Activated T-helper 17 cell treated with anti-CD3 and anti-CD28 coated beads, Interleukin-2, amount 50 U/mL, for 72 hours (primary cell): ENCODE results near the gene C21orf58. TPM values are rescaled to one million over a fixed set of nuclear protein-coding genes. Genes with fewer than 3 reads are reported as not detected.
"Not testable (repeated sequence)": the region's sequence is repeated elsewhere in the genome, so short reads cannot be mapped to it uniquely, and the experiment has no call there.

ENCODE experiments used
- ATAC-seq: fragments of 150-1000 bp; cut with Tn5 transposase; replicated peaks from 2 replicates; pipeline ENCODE4 v1.10.0; 2021; ENCODE audit warnings: mild to moderate bottlenecking, moderate library complexity
- H3K27ac Mint-ChIP-seq: one replicate; pipeline ENCODE4 v1.8.0; 2022; ENCODE audit warnings: mixed read lengths
- H3K27me3 Mint-ChIP-seq: one replicate; pipeline ENCODE4 v1.8.0; 2022; ENCODE audit warnings: mixed read lengths
- H3K36me3 Mint-ChIP-seq: one replicate; pipeline ENCODE4 v1.8.0; 2022; ENCODE audit warnings: low read depth, mild to moderate bottlenecking, mixed read lengths
- H3K4me1 Mint-ChIP-seq: one replicate; pipeline ENCODE4 v1.8.0; 2022; ENCODE audit warnings: mixed read lengths
- H3K4me3 Mint-ChIP-seq: one replicate; pipeline ENCODE4 v1.8.0; 2022; ENCODE audit warnings: mild to moderate bottlenecking, mixed read lengths
- H3K9me3 Mint-ChIP-seq: one replicate; pipeline ENCODE4 v1.8.0; 2022; ENCODE audit warnings: mixed read lengths
- total RNA-seq, 2 donors: library from RNA; stranded (reverse); gene quantifications; one replicate each; pipeline ENCODE4 v1.2.3, GENCODE V29; 2022

The C21orf58 gene
- total RNA-seq, 2 donors from 2014 or later: 21.4 to 24.3 TPM

DNA sequence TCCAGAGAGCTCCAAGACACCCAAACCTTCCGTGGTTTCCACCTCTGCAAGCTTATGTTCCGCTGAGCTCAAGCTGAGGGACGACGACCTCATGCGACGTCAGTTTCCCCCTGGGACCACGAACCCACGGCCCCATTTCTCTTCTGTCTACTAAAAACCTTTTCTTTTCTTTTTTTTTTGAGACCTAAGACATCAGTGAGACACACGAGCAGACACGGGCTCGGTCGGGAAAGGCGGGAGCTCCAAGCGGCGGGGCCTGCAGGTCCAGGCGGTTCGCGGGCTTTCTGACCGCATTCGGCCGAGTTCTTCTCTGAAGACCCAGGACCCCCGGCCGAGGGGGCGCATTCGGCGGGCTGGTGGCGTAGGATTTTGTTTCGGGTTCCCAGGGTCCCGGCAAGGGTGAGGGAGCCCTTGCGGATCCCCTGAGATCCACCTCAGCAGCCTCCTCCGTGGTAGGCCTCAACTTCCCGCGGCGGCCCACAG is 402 bp downstream of the C21orf58 start:
- peak overlapping the region; percentile 92 for H3K4me3 Mint-ChIP-seq
- no peaks in the 10 kb centered on the region for H3K27me3 Mint-ChIP-seq
- peaks cover 43% of the 10 kb centered on the region for H3K36me3 Mint-ChIP-seq
- no peak for ATAC-seq
- H3K27ac Mint-ChIP-seq: peak overlapping the region; percentile 91
- peaks cover 25% of the 10 kb centered on the region for H3K4me1 Mint-ChIP-seq
- no peaks in the 10 kb centered on the region for H3K9me3 Mint-ChIP-seq

DNA sequence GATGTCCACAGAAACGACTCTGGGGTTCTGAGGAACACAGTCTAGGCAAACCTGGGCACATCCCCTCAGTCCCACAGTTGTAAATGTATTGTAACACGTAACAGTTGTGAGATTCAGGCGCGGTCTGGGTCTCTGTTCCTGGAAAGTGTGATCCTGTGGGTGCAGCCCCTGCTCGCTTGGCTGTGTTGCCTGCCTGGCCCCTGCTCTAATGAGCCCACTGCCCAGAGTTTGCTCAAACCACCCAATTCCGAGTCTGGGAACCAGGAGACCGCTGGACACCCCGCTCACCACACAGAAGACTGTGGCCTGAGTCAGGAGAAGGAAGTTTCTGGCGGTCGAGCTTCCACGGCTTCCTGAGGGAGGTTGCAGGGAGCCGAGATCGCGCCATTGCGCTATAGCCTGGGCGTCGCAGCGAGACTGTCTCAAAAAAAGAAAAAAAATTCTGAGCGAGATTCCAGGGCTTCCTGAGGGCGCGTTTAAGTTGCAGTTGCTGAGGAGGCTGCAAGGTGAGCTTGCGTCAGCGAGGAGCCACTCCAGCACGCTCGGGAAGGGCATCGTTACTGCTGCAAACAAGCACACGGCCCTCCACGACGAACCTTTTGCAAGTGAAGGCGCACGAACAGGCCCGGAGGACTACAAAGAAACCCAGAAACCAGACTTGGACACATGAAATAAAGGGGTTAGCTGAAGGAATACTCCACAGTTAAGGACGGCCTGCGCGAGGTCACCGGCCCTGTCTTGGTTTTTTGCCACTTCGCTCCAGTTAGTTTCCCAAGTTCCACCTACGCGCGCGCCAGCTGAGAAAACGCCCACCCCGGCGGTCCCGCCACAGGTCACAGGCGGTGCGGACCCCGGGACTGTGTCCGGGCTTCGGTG is 1.1 kb downstream of the C21orf58 start:
- no peak for ATAC-seq
- no peaks in the 10 kb centered on the region for H3K9me3 Mint-ChIP-seq
- H3K4me3 Mint-ChIP-seq: peak overlapping the region; percentile 92
- peaks cover 36% of the 10 kb centered on the region for H3K36me3 Mint-ChIP-seq
- H3K4me1 Mint-ChIP-seq: peaks cover 25% of the 10 kb centered on the region
- peak overlapping the region; percentile 91 for H3K27ac Mint-ChIP-seq
- no peaks in the 10 kb centered on the region for H3K27me3 Mint-ChIP-seq

DNA sequence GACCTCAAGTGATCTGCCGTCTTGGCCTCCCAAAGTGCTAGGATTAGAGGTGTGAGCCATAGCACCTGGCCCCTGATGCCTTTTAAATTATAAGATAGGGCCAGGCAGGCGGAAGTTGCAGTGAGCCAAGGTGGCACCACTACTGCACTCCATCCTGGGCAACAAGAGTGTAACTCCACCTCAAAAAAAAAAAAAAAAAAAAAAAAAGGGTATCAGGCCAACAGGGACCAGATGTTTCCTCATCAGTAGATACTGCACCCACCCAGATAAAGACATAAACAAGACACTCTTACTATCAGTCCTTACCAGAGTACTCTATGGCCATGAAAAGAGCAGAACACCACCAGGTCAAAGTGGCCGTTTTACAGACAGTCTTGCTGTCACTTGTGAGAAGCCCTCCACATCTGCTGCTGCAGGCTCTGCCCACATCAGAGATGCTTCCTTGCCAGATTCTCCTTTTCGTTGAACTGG is 3.3 kb downstream of the C21orf58 start:
- no peak overlapping the region for H3K27ac Mint-ChIP-seq
- peak overlapping the region; percentile 92 for H3K4me3 Mint-ChIP-seq
- peaks cover 18% of the 10 kb centered on the region for H3K36me3 Mint-ChIP-seq
- no peaks in the 10 kb centered on the region for H3K9me3 Mint-ChIP-seq
- no peak for ATAC-seq
- no peaks in the 10 kb centered on the region for H3K27me3 Mint-ChIP-seq
- peaks cover 15% of the 10 kb centered on the region for H3K4me1 Mint-ChIP-seq

DNA sequence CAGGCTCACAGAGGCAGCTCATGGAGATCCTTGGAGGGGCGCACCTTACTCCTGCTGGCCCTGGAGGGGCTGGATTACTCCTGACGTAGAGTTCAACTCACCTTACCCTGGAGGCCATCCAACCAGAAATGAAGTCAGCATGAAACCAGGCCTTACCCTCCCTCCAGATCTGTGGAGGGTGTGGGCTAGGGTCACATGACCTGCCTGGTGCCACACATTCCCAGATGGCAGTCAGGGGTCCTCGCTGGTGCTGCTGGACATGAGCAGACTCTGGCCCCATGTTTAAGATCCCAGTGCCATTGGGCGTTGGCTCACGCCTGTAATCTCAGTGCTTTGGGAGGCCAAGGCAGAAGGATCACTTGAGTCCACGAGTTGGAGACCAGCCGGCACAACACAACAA is 4.5 kb downstream of the C21orf58 start:
- no peaks in the 10 kb centered on the region for H3K27me3 Mint-ChIP-seq
- H3K27ac Mint-ChIP-seq: no peak overlapping the region
- no peak overlapping the region for H3K4me3 Mint-ChIP-seq
- peaks cover 14% of the 10 kb centered on the region for H3K4me1 Mint-ChIP-seq
- peaks cover 16% of the 10 kb centered on the region for H3K36me3 Mint-ChIP-seq
- no peaks in the 10 kb centered on the region for H3K9me3 Mint-ChIP-seq
- ATAC-seq: no peak

DNA sequence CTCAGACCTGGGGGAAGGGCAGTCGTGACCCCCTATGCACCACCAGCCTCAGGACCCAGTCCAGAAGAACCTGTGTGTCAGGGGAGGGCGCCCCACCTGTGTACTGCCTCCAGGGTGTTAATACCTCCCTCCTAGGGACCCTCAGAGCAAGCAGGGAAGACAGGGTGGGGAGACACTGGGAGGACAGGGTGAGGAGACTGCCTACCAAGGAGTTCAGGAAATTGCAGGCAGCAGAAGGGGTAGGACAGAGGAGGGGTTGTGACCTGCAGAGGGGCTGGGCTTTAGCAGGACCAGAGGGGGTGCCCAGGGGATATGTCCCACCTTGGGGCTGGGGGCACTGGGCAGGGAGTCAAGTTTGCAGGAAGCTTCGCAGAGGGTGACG is 5.2 kb downstream of the C21orf58 start:
- H3K27me3 Mint-ChIP-seq: no peaks in the 10 kb centered on the region
- H3K27ac Mint-ChIP-seq: no peak overlapping the region
- no peak overlapping the region for H3K4me3 Mint-ChIP-seq
- peaks cover 14% of the 10 kb centered on the region for H3K4me1 Mint-ChIP-seq
- peaks cover 16% of the 10 kb centered on the region for H3K36me3 Mint-ChIP-seq
- no peak for ATAC-seq
- no peaks in the 10 kb centered on the region for H3K9me3 Mint-ChIP-seq

DNA sequence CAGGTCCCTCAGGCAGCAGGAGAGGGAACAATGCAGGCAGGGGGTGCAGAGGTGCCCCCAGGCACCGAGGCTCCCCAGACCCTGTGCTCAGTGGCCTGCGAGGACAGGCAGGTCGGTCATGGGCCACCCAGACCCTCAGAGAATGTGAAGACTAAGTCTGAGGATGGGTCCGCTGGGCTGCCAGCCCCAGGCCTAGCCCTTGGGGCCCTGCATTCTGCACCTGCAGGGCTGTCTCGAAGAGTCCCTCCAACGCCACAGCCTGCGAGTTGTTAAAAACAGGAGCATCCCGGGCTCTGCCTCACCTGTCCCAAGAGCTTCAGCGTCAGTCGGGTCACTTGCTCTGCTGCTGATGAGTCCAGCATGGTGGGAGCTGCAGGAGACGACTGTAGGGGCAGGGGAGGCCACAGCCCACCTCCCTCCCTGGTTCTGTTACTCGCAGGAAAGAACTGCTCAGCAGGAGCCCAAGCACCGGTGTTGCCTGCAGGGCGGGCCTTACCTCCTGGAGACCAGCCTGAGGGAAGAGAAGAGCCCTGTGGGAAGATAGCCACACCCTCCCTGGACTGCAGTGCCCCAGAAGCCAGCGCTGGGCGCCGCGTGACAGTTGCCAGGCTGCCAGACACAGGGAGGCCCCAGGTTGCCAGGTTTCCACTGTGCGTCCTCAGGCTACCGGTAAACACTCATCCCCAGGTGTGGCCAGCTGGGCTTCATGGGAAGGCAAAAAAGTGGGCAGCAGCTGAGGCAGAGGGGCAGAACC is 5.8 kb downstream of the C21orf58 start:
- no peak for ATAC-seq
- Mint-ChIP-seq H3K4me3 (no peak overlapping the region), H3K9me3 (no peaks in the 10 kb centered on the region), H3K27ac (no peak overlapping the region), H3K4me1 (peaks cover 14% of the 10 kb centered on the region), H3K36me3 (peaks cover 16% of the 10 kb centered on the region), H3K27me3 (no peaks in the 10 kb centered on the region)

DNA sequence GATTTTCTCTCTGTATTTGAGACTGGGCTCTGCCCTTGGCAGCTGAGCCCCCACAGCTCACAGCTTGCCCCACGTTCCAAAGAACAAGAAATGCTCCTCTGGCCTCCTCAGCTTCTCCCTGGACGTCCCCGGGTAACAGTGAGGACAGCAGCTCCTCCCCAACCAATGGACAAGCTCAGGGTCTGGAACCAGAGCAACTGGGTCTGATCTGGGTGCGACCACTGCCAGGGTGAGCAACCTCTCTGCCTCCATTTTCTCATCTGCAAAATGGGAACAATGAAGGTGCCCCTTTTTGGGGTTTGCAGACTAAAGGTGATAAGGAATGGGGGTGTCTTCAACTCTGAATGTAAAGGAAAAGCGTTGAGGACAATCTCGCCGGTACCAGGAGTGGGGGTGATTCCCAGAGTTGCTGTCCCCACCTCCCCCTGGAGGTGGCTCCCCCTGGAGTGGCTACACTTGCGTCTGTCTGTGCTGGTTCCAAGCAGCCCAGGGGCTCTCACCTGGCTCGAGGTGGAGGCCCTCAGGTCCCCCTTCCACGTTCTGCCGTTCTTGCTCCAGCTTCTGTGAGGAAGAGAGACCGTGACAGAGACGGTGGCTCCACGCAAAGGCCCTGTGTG is 6.9 kb downstream of the C21orf58 start:
- no peak for ATAC-seq

DNA sequence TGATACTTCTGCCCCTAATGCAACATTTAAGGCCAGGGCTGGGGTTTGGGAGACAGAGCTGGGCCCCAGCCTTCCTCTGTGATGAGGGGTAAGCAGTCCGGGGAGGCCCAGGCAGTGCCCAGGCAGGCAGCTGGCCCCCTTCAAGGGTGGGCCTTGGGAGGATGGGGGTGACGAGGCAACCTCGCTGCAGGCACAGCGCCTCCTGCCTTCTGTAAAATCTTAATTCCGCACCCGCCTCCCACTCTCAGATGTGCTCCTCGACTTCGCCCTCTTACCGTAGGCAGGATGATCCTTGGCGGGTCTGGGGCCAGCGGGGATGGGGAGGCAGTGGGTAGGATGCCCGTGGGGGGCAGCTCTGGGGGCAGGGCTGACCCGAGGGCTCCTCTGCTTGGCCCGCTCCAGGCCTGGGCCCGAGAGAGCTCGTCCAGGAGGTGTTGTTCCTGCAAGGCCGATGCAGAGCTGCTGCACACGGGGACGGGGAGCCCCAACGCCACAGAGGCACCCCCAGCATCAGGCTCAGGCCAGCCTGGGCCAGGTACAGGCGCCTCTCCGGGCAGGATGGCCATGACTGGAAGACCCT is 9.1 kb downstream of the C21orf58 start:
- Mint-ChIP-seq H3K4me1 (no peaks in the 10 kb centered on the region), H3K27ac (no peak overlapping the region), H3K36me3 (no peaks in the 10 kb centered on the region), H3K27me3 (no peaks in the 10 kb centered on the region), H3K4me3 (no peak overlapping the region), H3K9me3 (no peaks in the 10 kb centered on the region)
- ATAC-seq: no peak

More for the DNA sequence above, 6.9 kb downstream of the C21orf58 start:
- H3K4me3 Mint-ChIP-seq: no peak overlapping the region
- no peaks in the 10 kb centered on the region for H3K27me3 Mint-ChIP-seq
- H3K27ac Mint-ChIP-seq: no peak overlapping the region
- no peaks in the 10 kb centered on the region for H3K9me3 Mint-ChIP-seq
- H3K36me3 Mint-ChIP-seq: peaks cover 7% of the 10 kb centered on the region
- H3K4me1 Mint-ChIP-seq: peaks cover 11% of the 10 kb centered on the region

DNA sequence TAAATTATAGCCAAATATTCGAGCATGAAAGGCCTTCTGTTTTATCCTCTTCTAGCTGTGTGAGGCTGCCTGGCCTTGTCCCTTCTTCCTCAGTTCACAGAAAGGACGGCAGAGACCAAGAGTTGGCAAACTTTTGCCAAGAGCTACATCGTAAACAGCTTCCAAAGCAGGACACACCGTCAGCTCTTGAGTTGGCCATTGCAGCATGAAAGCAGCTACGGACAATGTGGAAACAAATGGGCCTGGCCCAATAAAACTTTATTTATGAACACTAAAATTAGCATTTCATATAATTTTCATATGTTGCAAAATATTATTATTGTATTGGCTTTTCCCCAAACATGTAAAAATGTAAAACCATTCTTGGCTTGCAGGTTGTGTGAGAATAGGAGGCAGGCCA is 10.7 kb downstream of the C21orf58 start:
- H3K27ac Mint-ChIP-seq: no peak overlapping the region
- no peaks in the 10 kb centered on the region for H3K27me3 Mint-ChIP-seq
- no peaks in the 10 kb centered on the region for H3K36me3 Mint-ChIP-seq
- no peaks in the 10 kb centered on the region for H3K9me3 Mint-ChIP-seq
- no peak for ATAC-seq
- no peak overlapping the region for H3K4me3 Mint-ChIP-seq
- no peaks in the 10 kb centered on the region for H3K4me1 Mint-ChIP-seq

DNA sequence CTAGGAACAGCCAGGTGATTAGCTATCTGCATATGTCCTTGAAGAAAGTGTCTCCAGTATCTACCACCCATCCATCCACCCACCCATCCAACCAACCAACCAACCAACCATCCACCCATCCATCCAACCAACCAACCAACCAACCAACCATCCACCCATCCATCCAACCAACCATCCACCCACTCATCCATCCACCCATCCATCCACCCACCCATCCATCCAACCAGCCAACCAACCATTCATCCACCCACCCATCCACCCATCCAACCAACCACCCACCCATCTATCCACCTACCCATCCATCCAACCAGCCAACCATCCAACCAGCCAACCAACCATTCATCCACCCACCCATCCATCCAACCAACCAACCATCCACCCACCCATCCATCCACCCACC is 12.1 kb downstream of the C21orf58 start:
- H3K9me3 Mint-ChIP-seq: no peaks in the 10 kb centered on the region
- H3K4me3 Mint-ChIP-seq: no peak overlapping the region
- no peaks in the 10 kb centered on the region for H3K27me3 Mint-ChIP-seq
- H3K36me3 Mint-ChIP-seq: no peaks in the 10 kb centered on the region
- no peak for ATAC-seq
- H3K4me1 Mint-ChIP-seq: no peaks in the 10 kb centered on the region
- no peak overlapping the region for H3K27ac Mint-ChIP-seq

DNA sequence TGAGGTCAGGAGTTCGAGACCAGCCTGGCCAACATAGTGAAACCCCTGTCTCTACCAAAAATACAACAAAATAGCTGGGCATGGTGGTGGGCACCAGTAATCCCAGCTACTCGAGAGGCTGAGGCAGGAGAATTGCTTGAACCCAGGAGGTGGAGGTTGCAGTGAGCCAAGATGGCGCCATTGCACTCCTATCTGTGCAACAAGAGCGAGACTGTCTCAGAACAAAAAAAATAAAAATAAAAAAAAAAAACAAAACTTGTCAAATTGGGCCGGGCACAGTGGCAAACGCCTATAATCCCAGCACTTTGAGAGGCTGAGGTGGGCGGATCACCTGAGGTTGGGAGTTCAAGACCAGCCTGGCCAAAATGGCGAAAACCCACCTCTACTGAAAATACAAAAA is 13.4 kb downstream of the C21orf58 start:
- ATAC-seq, H3K27ac Mint-ChIP-seq, H3K36me3 Mint-ChIP-seq, H3K4me3 Mint-ChIP-seq, H3K27me3 Mint-ChIP-seq, H3K9me3 Mint-ChIP-seq, H3K4me1 Mint-ChIP-seq: not testable (repeated sequence)

DNA sequence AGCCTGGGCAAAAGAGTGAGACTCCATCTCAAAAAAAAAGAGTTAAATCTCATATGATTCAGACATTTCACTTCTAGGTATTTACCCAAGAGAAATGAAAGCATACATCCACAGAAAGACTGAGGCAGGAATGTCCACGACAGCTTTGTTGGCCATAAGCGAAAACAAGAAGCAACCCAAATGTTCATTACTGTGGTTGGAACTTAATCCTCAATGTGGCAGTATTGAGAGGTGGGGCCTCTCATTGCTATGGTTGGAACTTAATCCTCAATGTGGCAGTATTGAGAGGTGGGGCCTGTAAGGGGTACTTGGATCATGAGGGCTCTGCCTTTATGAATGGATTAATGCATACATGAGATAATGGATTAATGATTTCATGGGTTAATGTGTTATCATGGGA is 15.2 kb downstream of the C21orf58 start:
- Mint-ChIP-seq H3K27me3 (no peaks in the 10 kb centered on the region), H3K9me3 (no peaks in the 10 kb centered on the region), H3K4me1 (no peaks in the 10 kb centered on the region), H3K36me3 (peaks cover 8% of the 10 kb centered on the region), H3K4me3 (no peak overlapping the region), H3K27ac (no peak overlapping the region)
- ATAC-seq: no peak

DNA sequence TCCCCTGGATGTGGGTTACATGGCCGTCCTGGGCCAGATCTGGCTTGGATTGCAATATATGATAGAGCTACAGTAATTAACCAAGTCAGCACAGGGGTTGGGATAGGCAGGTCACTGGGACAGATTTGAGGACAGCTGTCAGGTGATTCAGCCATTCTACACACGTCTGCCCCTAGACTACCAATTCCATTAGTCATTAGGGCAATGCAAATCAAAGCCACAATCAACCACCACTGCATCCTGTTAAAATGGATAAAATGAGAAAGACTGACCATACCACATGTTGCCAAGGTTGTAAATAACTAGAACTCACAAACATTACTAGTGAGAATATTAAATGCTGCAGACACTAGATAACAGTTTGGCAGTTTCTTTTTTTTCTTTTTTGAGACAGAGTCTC is 16.0 kb downstream of the C21orf58 start:
- ATAC-seq: peak; percentile 80
- H3K27me3 Mint-ChIP-seq: no peaks in the 10 kb centered on the region

DNA sequence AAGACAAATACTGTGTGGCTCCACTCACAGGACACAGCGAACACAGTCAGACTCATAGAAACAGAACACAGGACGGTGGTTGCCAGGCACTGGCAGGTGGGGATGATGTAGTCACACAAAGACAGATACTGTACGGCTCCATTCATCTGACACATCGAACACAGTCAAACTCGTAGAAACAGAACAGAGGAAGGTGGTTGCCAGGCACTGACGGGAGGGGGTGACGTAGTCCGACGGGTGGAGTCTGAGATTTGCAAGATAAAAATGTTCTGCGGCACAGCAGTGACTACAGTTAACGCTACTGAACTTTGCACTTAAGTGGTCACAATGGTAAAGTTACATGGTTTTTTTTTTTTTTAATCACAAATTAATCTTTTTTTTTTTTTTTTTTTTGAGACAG is 18.7 kb downstream of the C21orf58 start:
- Mint-ChIP-seq H3K36me3 (peaks cover 19% of the 10 kb centered on the region), H3K4me1 (no peaks in the 10 kb centered on the region), H3K27ac (no peak overlapping the region), H3K4me3 (no peak overlapping the region), H3K27me3 (no peaks in the 10 kb centered on the region), H3K9me3 (no peaks in the 10 kb centered on the region)
- no peak for ATAC-seq

More for the DNA sequence above, 16.0 kb downstream of the C21orf58 start:
- peaks cover 8% of the 10 kb centered on the region for H3K36me3 Mint-ChIP-seq
- no peaks in the 10 kb centered on the region for H3K4me1 Mint-ChIP-seq
- no peak overlapping the region for H3K27ac Mint-ChIP-seq
- H3K9me3 Mint-ChIP-seq: no peaks in the 10 kb centered on the region
- H3K4me3 Mint-ChIP-seq: no peak overlapping the region
